Activated naive CD8-positive, alpha-beta T cell treated with anti-CD3 and anti-CD28 coated beads, Interleukin-2, amount 50 U/mL, for 24 hours (primary cell): ENCODE results near the gene CHMP4B.

Experiments used
- ATAC-seq: fragments of 150-1000 bp; cut with Tn5 transposase; one replicate; pipeline ENCODE4 v1.10.0; 2021
- DNase-seq: peaks from one replicate; pipeline ENCODE4 v3.0.0; 2021
- H3K27ac Mint-ChIP-seq: one replicate; pipeline ENCODE4 v1.8.0; 2021; ENCODE audit warnings: mild to moderate bottlenecking, mixed read lengths
- H3K27me3 Mint-ChIP-seq: one replicate; pipeline ENCODE4 v1.8.0; 2021; ENCODE audit warnings: mixed read lengths
- H3K36me3 Mint-ChIP-seq: one replicate; pipeline ENCODE4 v1.8.0; 2021; ENCODE audit warnings: low read depth, mixed read lengths
- H3K4me1 Mint-ChIP-seq: one replicate; pipeline ENCODE4 v1.8.0; 2021; ENCODE audit warnings: mixed read lengths
- H3K4me3 Mint-ChIP-seq: one replicate; pipeline ENCODE4 v1.8.0; 2021; ENCODE audit warnings: mild to moderate bottlenecking, moderate library complexity, mixed read lengths
- H3K9me3 Mint-ChIP-seq: one replicate; pipeline ENCODE4 v1.8.0; 2021; ENCODE audit warnings: mixed read lengths

CHMP4B gene

DNA sequence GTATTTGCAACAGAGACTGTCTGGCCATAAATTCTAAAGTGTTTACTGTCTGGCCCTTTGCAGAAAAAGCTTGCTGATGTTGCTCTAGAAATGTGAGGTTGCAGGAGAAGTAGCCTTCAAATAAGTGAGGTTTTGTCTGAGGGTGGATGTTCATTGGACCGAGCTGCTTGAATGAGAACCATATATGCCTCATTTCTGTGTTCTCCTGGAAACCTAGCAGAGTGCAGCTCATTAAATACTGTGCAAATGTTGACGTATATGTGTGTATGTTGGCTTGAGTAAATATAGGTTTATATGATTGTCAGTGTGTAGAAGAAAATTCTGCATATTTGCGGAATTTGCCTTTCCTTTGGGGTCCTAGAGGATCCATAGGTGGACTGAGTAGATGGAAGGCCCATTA lies 39.0 kb downstream of the CHMP4B start:
- Mint-ChIP-seq H3K9me3 (no peaks in the 10 kb centered on the region), H3K27ac (no peak overlapping the region), H3K4me3 (no peak overlapping the region), H3K4me1 (peaks cover 57% of the 10 kb centered on the region), H3K27me3 (no peaks in the 10 kb centered on the region), H3K36me3 (peaks cover 58% of the 10 kb centered on the region)
- no peak for DNase-seq
- no peak for ATAC-seq

DNA sequence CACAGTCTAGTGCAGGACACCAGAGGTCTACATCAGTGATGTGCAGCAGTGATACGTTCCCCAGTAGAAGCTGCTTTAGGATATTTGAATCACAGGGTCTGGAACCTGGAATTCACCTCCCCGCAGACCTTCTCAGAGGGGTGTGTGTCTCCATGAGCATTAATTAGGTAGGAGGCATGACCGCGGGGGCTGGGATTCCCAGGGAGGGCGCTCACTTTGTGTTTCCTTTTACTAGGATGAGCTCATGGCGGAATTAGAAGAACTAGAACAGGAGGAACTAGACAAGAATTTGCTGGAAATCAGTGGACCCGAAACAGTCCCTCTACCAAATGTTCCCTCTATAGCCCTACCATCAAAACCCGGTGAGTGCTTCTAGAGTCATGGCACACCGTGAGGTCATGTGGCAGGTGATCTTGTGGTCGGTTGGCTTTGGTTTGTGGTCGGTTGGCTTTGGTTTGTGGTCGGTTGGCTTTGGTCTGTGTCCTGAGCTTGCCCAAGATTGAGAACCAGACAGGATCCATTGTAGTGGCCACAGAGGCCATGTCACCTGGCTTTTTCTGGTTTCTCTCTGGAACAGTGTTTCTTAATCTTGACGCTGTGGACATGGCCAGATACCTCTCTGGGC lies 40.8 kb downstream of the CHMP4B start:
- Mint-ChIP-seq H3K27me3 (no peaks in the 10 kb centered on the region), H3K4me3 (no peak overlapping the region), H3K27ac (peak overlapping the region; percentile 72), H3K36me3 (peaks cover 58% of the 10 kb centered on the region), H3K9me3 (no peaks in the 10 kb centered on the region), H3K4me1 (peaks cover 39% of the 10 kb centered on the region)
- no peak for ATAC-seq
- no peak for DNase-seq

DNA sequence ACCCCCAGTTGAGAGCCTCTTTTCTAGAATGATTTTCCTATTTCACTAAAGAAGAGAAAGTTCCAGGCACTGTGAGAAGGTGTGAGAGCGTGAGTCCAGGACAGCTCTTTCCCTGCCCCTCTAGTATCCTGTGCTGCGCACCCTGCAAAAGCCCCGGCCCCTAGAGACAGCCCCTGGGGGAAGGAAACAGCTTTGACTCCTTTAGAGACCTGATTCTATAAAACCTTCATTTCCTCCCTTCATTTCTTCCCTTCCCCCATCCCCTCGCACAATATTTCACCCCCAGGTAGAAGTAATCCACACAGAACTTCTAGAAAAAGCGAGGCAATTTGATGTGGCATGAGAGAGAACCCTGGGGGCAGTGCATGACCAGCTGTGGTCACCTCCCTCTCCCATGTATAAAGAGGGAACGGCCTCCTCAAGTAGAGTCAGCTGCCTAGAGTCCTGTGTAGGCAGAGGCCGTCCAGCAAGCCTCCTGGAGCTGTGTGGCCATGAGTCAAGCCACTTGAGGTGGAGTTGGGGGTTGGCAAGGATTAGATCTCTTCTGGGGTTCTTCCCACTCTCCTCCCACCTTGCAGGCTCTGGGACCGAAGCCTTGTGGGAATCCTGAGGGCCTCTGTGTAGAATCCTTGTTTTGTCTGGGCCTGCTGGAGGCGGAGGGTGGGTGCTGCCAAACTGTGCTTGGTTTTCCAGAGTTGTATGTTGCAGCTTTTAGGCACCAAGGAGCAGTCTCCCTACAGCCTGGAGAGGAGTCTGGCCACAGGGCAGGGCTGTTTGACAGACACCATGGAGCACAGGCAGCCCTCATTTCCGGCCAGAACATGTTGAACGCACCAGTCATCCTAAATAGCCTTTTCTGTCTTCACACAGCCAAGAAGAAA lies 41.7 kb downstream of the CHMP4B start:
- H3K9me3 Mint-ChIP-seq = no peaks in the 10 kb centered on the region
- H3K36me3 Mint-ChIP-seq = peaks cover 55% of the 10 kb centered on the region
- H3K4me3 Mint-ChIP-seq = no peak overlapping the region
- ATAC-seq = peak; percentile 16
- no peaks in the 10 kb centered on the region for H3K27me3 Mint-ChIP-seq
- H3K27ac Mint-ChIP-seq = peak overlapping the region; percentile 55
- H3K4me1 Mint-ChIP-seq = peaks cover 35% of the 10 kb centered on the region
- DNase-seq = no peak

DNA sequence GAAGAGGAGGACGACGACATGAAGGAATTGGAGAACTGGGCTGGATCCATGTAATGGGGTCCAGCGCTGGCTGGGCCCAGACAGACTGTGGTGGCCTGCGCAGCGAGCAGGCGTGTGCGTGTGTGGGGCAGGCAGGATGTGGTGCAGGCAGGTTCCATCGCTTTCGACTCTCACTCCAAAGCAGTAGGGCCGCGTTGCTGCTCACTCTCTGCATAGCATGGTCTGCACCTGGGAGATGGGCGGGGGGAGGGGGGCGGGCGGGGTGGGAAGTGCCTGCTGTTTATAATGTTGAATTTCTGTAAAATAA lies 42.3 kb downstream of the CHMP4B start:
- H3K9me3 Mint-ChIP-seq = no peaks in the 10 kb centered on the region
- H3K36me3 Mint-ChIP-seq = peaks cover 55% of the 10 kb centered on the region
- no peaks in the 10 kb centered on the region for H3K27me3 Mint-ChIP-seq
- peak overlapping the region; percentile 55 for H3K27ac Mint-ChIP-seq
- H3K4me1 Mint-ChIP-seq = peaks cover 34% of the 10 kb centered on the region
- DNase-seq = peak; percentile 13
- no peak overlapping the region for H3K4me3 Mint-ChIP-seq
- ATAC-seq = peak; percentile 58

DNA sequence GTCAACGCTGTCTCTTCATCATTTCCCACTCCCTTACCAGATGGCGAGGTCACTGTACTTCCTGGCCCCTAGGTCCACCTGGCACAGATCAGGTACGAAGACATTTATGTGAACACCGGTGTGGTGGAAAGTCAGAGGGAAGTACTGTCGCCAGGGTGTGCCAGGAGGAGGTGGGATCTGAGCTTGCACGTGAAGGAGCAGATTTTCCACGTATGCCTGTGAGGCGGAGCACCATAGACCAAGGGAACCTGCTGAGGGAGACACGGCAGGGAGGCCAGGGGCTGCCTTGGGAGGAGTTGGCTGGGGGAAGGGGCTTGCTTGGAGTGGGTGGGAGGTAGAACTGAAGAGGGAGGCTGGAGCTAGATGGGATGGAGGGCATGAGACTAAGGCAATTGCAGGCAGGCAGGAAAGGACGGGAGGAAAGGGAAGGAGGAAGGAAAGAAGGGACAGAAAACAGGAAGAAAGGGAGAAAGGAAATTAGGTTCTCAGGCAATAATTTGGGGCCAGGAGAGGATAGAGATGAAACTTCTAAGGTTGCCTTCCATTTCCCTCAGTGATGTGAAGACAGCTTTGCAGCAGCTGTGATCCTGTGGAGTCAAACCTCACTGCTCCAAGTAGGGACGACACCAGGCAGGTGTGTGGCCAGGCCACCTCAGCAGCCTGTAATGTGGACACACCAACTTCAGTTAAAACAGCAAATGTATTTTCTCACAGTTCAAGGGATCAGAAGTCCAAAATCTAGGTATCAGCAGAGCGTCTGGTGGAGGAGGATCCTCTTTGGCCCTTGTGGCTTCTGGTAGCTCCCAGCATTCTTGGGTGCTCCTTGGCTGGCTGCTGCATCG lies 46.8 kb downstream of the CHMP4B start:
- DNase-seq (no peak), ATAC-seq (no peak)
- Mint-ChIP-seq H3K27ac (no peak overlapping the region), H3K36me3 (peaks cover 19% of the 10 kb centered on the region), H3K27me3 (no peaks in the 10 kb centered on the region), H3K4me3 (no peak overlapping the region), H3K4me1 (peaks cover 20% of the 10 kb centered on the region), H3K9me3 (no peaks in the 10 kb centered on the region)

DNA sequence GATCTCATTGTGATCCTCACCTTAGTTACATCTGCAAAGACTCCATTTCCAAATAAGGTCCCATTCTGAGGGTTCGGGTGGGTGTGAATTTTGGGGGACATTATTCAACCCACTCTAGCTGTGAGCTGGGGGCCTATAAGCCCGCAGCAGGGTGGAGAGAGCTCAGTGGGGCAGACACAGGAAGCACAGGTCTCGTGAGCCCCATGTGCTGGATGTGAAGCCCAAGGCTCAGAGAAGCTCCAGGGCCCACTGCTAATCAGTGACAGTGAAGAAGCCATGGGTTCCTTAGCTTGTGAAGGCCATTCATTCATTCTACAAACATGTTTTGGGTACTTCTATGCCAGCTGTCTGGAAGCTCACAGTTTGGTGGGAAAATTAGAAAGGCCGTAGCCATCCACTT lies 47.5 kb downstream of the CHMP4B start:
- no peak overlapping the region for H3K4me3 Mint-ChIP-seq
- no peaks in the 10 kb centered on the region for H3K9me3 Mint-ChIP-seq
- H3K27ac Mint-ChIP-seq = peak overlapping the region; percentile 6
- H3K27me3 Mint-ChIP-seq = no peaks in the 10 kb centered on the region
- DNase-seq (no peak), ATAC-seq (no peak)
- peaks cover 15% of the 10 kb centered on the region for H3K4me1 Mint-ChIP-seq
- H3K36me3 Mint-ChIP-seq = peaks cover 13% of the 10 kb centered on the region

DNA sequence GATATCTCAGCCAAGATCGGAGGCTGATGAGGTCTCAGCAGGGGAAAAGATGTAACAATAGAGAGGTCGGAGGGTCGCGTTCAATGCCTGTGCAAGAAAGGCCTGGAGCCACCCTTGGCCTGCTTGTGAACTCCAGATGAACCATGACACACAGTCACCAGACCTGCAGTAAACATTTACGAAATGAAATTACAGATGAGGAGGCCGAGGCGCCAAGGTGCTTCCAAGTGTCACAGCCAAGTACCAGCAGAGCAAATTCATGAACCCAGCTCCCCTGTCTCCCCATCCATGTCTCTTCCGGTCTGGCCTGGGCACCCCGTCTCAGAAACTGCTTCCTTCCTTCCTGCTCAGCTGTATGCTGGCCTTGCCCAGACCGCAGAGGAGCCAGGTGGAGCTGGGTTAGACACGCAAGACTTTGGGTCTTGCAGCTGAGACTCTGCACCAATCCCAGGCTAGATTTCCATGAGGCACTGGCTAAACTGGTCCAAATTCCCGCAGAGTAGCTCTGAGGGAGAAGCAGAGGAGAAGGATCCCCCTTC lies 48.1 kb downstream of the CHMP4B start:
- Mint-ChIP-seq H3K4me3 (no peak overlapping the region), H3K36me3 (peaks cover 9% of the 10 kb centered on the region), H3K4me1 (peaks cover 15% of the 10 kb centered on the region), H3K27ac (peak overlapping the region; percentile 6), H3K9me3 (no peaks in the 10 kb centered on the region), H3K27me3 (no peaks in the 10 kb centered on the region)
- DNase-seq (peak; percentile 25), ATAC-seq (peak; percentile 39)

DNA sequence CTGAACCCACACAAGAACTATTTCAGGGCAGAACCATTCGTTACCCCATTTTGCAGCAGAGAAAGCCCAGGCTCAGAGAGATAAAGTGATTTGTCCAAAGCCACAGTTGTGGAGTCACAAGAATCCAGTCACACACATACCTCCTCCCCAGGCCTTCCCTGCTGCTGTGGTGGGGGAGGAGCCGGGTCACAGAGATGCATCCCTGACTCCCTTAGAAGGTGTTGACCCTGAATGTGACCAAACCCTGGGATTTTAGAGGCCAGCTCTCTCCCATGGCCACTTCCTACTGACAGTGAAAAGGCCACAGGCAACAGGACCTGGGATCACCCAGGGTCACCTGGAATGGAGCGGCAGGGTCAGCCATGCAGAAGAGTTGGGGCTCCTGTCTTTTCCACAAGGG lies 48.6 kb downstream of the CHMP4B start:
- no peak for DNase-seq
- Mint-ChIP-seq H3K4me1 (peaks cover 15% of the 10 kb centered on the region), H3K27me3 (no peaks in the 10 kb centered on the region), H3K27ac (peak overlapping the region; percentile 6), H3K36me3 (peaks cover 5% of the 10 kb centered on the region), H3K9me3 (no peaks in the 10 kb centered on the region), H3K4me3 (no peak overlapping the region)
- no peak for ATAC-seq

DNA sequence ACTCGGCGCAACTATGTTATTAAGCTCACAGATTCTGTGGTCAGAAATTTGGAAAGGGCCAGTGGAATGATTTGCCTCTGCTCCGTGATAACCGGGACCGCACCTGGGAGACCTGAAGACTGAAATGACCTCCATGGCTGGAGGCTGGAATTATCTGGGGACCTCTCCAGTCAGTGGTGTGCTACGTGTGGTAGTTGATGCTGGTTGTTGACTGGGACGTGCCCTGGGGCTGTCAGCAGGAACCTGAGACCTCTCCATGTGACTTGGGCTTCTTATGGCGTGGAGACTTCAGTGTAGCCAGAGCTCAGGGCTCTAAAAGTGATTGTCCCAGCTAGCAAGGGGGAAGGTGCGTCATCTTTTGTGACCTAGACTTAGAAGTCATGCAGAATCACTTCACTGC lies 50.3 kb downstream of the CHMP4B start:
- Mint-ChIP-seq H3K9me3 (no peaks in the 10 kb centered on the region), H3K27me3 (no peaks in the 10 kb centered on the region)

DNA sequence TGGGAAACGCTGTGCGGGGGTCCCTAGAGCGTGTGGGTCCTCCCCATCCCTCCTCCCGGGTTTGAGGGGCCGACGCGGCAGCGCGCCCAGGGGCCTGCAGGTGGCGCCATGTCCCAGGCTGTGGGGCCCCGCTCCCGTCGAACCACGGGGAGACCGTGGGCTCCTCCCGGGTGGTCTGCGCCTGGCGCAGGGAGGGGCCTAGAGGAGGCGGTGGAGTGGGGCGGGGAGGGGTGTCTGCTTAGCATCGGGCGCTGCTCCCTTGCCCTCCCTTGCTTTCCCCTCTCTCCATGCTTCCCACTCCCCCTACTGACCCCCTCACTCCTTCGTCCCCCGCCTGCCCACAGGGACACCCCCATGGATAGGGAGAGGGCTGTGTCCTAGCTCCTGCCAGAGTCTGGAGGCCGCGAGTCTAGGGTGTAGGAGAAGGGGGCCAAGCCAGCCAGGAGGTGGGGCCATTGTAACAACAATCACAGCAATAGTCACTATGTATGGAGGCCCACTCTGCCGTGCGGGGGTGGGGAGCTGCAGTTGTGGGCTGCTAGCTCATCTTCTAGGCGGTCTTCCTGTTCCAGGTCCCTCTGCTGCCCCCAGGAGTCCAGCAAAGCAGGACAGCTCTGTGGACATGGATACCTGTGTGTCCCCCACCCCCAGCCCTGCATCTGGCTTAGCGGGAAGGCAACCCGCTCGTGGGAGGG lies 51.7 kb downstream of the CHMP4B start:
- no peak overlapping the region for H3K27ac Mint-ChIP-seq
- H3K4me1 Mint-ChIP-seq = peaks cover 15% of the 10 kb centered on the region
- ATAC-seq (peak; percentile 48), DNase-seq (peak; percentile 70)
- no peaks in the 10 kb centered on the region for H3K36me3 Mint-ChIP-seq
- H3K4me3 Mint-ChIP-seq = no peak overlapping the region
- no peaks in the 10 kb centered on the region for H3K9me3 Mint-ChIP-seq
- no peaks in the 10 kb centered on the region for H3K27me3 Mint-ChIP-seq

More for the DNA sequence above, 50.3 kb downstream of the CHMP4B start:
- no peak for ATAC-seq
- Mint-ChIP-seq H3K36me3 (no peaks in the 10 kb centered on the region), H3K4me3 (no peak overlapping the region), H3K4me1 (peaks cover 15% of the 10 kb centered on the region), H3K27ac (no peak overlapping the region)
- no peak for DNase-seq

DNA sequence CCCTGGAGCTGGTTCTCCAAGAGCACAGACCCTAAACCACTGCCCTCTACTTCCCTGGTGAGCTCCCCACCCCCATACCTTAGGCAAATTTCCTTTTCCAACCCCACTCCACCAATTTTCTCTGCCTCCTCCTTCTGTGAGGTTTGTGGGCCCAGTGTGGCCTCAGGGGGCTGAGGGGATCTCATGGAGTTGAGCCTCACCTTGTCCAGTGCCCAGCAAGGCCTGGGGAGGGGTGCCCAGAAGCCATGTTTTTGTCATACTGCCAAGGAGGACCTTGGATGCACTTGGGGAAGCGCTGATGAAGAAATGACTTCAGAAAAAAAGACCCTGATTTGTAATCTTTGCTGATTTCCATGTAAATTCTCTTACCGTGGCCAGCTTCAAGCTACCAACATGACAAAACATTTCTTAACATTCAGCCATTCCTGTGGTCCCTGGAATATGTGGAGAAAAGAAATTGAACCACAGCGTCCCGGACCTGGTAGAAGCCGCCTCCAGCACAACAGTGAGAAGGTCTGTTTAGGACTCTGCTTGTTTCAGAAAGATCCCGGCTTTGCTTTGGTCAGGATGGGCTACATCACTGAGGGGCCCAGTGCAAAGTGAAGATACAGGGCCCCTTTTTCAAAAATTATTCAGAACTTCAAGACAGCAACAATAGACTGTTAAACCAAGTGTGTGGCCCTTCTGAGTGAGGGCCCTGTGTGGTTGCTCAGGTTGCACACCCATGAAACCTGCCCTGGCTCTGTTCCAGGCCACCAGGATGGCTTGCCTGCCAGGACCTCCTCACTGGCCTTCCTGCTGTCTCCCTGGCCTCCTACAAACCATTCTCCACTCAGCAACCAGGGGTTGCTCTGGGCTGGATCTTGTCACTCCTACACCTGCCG lies 52.5 kb downstream of the CHMP4B start:
- Mint-ChIP-seq H3K27me3 (no peaks in the 10 kb centered on the region), H3K4me3 (no peak overlapping the region), H3K36me3 (no peaks in the 10 kb centered on the region), H3K9me3 (no peaks in the 10 kb centered on the region), H3K27ac (no peak overlapping the region), H3K4me1 (peaks cover 9% of the 10 kb centered on the region)
- ATAC-seq = no peak
- no peak for DNase-seq

DNA sequence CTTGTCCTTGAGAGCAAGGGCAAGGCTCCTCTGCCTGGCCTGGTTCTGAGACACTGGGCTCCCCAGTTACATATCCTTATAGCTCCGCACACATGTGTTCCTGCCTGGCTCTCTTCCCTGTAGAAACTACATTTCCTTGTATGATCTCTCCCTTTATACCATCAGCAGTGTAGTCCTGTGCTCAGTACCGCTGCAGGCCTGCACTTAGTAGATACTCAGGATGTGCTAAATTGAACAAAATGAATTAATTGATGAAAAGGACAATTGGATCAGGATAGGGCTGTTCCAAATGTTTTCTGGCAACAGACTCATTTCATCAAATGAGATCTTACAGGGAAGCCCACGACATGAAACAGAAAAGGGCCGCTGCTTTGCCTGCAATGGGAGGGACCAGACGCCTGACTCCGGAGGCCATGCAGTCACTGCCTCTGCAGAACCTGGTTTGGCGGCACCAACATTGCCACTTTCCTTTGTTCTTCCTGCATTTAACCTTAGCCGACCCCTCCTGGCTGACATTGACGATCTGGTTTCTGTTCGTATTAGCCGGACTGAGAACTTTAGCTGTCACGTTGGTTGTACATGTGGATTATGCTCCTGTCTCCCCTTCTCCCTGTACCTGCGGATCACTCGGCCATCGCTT lies 53.3 kb downstream of the CHMP4B start:
- Mint-ChIP-seq H3K27ac (no peak overlapping the region), H3K9me3 (no peaks in the 10 kb centered on the region), H3K4me3 (no peak overlapping the region), H3K27me3 (no peaks in the 10 kb centered on the region), H3K36me3 (no peaks in the 10 kb centered on the region), H3K4me1 (peaks cover 2% of the 10 kb centered on the region)
- ATAC-seq = no peak
- DNase-seq = no peak

DNA sequence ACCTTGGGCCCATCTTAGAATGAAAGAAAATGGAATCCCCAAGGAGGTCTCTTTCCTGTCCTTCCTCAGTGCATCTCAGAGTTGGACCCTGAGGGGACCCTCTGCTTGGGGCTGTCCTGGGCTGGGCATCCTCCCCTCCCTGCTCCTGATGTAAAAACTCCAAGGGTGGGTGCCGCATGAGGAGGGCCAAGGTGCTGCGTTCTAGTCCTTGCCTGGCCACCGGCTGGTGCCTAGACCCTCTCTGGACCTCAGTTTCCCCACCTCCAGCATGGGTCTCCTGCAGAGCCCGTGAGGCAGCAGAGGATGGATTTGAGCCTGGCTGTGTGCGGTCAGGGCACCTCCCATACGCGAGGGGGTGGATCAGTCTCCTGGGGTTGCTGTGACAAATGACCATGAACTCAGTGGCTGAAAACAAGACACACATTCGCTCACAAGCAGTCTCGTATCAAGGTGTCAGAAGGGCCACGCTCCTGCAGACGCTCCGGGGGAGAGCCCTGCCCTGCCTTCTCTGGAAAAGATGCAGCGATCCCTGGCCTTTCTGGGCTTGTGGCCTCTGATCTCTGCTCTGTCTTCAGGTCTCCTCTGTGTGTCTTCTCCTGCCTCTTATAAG lies 54.7 kb downstream of the CHMP4B start:
- ATAC-seq (no peak), DNase-seq (no peak)
- no peak overlapping the region for H3K4me3 Mint-ChIP-seq
- no peaks in the 10 kb centered on the region for H3K9me3 Mint-ChIP-seq
- no peaks in the 10 kb centered on the region for H3K4me1 Mint-ChIP-seq
- H3K27me3 Mint-ChIP-seq = no peaks in the 10 kb centered on the region
- H3K36me3 Mint-ChIP-seq = no peaks in the 10 kb centered on the region
- H3K27ac Mint-ChIP-seq = no peak overlapping the region
